Keratinocyte (primary cell): ENCODE measurements around the gene EPM2AIP1. TPM values are rescaled to one million over a fixed set of nuclear protein-coding genes. Genes with fewer than 3 reads are reported as not detected.

ENCODE experiments used
- DNase-seq: peaks from one replicate; pipeline ENCODE4 v3.0.0-alpha.2; 2011; ENCODE audit warnings: low read depth, missing footprints, low spot score
- FAIRE-seq: peaks from 2 replicates; lab custom pipeline; 2011; peaks lifted over from hg19 to GRCh38; lab: Jason Lieb, UNC
- H2AFZ ChIP-seq: 2 replicates; pipeline ENCODE4 v1.6.0; 2012; ENCODE audit warnings: low read length, control low read depth, inconsistent platforms; ENCODE audit not compliant: control insufficient read depth
- H3K27ac ChIP-seq: 2 replicates; pipeline ENCODE4 v1.5.1; 2011; ENCODE audit warnings: low read length; ENCODE audit not compliant: control insufficient read depth, insufficient read depth
- H3K27me3 ChIP-seq: 3 replicates; pipeline ENCODE4 v1.6.0; 2011; ENCODE audit warnings: low read length; ENCODE audit not compliant: control insufficient read depth, insufficient read depth; ENCODE audit errors: extremely low read depth
- H3K36me3 ChIP-seq, 2 experiments: 2 replicates in 1 of 2; 3 replicates in 1 of 2; pipeline ENCODE4 v1.5.1; 2011; ENCODE audit warnings: low read length in 2 of 2, mild to moderate bottlenecking in 1 of 2; ENCODE audit not compliant: control insufficient read depth in 2 of 2, insufficient read depth in 2 of 2; ENCODE audit errors: extremely low read depth in 1 of 2
- H3K4me1 ChIP-seq: 3 replicates; pipeline ENCODE4 v1.5.1; 2011; ENCODE audit warnings: low read length; ENCODE audit not compliant: control insufficient read depth, insufficient read depth; ENCODE audit errors: extremely low read depth
- H3K4me2 ChIP-seq: 3 replicates; pipeline ENCODE4 v1.6.0; 2011; ENCODE audit warnings: low read depth, low read length; ENCODE audit not compliant: control insufficient read depth, insufficient read depth; ENCODE audit errors: extremely low read depth
- H3K4me3 ChIP-seq, 3 experiments: fragments of 200-600 bp in 1 of 3; sonication (generic) in 1 of 3; 2 replicates in 2 of 3; 3 replicates in 1 of 3; pipeline ENCODE4 v1.5.1; 2011 to 2016; ENCODE audit warnings: low read length in 3 of 3, mild to moderate bottlenecking in 3 of 3, control low read depth in 2 of 3, inconsistent platforms in 1 of 3, low read depth in 1 of 3, mixed read lengths in 1 of 3, mixed run types in 1 of 3, moderate library complexity in 1 of 3; ENCODE audit not compliant: control insufficient read depth in 2 of 3, insufficient read depth in 2 of 3; ENCODE audit errors: extremely low read depth in 1 of 3
- H3K79me2 ChIP-seq: 2 replicates; pipeline ENCODE4 v1.6.0; 2012; ENCODE audit warnings: low read length; ENCODE audit not compliant: control insufficient read depth, insufficient read depth
- H3K9ac ChIP-seq: 3 replicates; pipeline ENCODE4 v1.6.0; 2011; ENCODE audit warnings: low read length; ENCODE audit not compliant: control insufficient read depth, insufficient read depth; ENCODE audit errors: extremely low read depth
- H3K9me1 ChIP-seq: 3 replicates; pipeline ENCODE4 v1.6.0; 2011; ENCODE audit warnings: low read length; ENCODE audit not compliant: control insufficient read depth, insufficient read depth; ENCODE audit errors: extremely low read depth
- H3K9me3 ChIP-seq: 2 replicates; pipeline ENCODE4 v1.5.1; 2012; ENCODE audit warnings: low read depth, low read length; ENCODE audit not compliant: control insufficient read depth
- H4K20me1 ChIP-seq: 3 replicates; pipeline ENCODE4 v1.6.0; 2011; ENCODE audit warnings: low read length; ENCODE audit not compliant: control insufficient read depth, insufficient read depth; ENCODE audit errors: extremely low read depth
- EZH2 ChIP-seq: IDR thresholded peaks from one replicate; pipeline ENCODE4 v1.6.1; 2012; ENCODE audit warnings: inconsistent platforms, mild to moderate bottlenecking, low read length, moderate library complexity
- dilution Hi-C: fragments of 300-500 bp; cut with MboI; formaldehyde crosslinking; loops from one replicate; pipeline ENCODE4 v1.7.0; 2020; ENCODE audit warnings: low sequenced_read_pairs; ENCODE audit not compliant: extremely low pct_ligation_motif_present
- polyA plus RNA-seq, 5 experiments: library from polyadenylated mRNA; depleted of rRNA in 3 of 5; stranded (reverse) in 3 of 5; stranded (forward) in 1 of 5; unstranded in 1 of 5; fragments of >200 nt; gene quantifications; 1 replicate in 1 of 5; 2 replicates in 3 of 5; 3 replicates in 1 of 5; pipeline versions ENCODE4 v1.2.1 to v1.2.3, GENCODE V29; 2011 to 2012; ENCODE audit warnings: missing spikeins in 2 of 5, low read depth in 1 of 5, low replicate concordance in 1 of 5
- TF ChIP-seq, protein P1 (sequence below), 3 experiments: IDR thresholded peaks in 1 of 3; conservative IDR thresholded peaks in 1 of 3; optimal IDR thresholded peaks in 1 of 3; 2 replicates in 2 of 3; 3 replicates in 1 of 3; pipeline versions ENCODE3 to v1.5.1; 2011; ENCODE audit warnings: low read length in 3 of 3, mild to moderate bottlenecking in 3 of 3, moderate library complexity in 2 of 3, control low read depth in 1 of 3, inconsistent platforms in 1 of 3; ENCODE audit not compliant: insufficient read depth in 2 of 3; ENCODE audit errors: extremely low read depth in 1 of 3

EPM2AIP1 gene
- polyA plus RNA-seq, 1 donor (not counting 4 experiments of a cell fraction or from before 2014, with no cell fraction given) = 5.5 TPM

GRCh38 chr3:37017683-37018082 lies 24.8 kb upstream of the EPM2AIP1 start:
- Histone ChIP-seq H3K36me3 (peaks cover 22 to 24% of the 10 kb centered on the region in 2 experiments), H3K9me3 (no peaks in the 10 kb centered on the region), H3K9me1 (no peaks in the 10 kb centered on the region), H3K27me3 (no peaks in the 10 kb centered on the region), H4K20me1 (no peaks in the 10 kb centered on the region), H3K9ac (no peak overlapping the region), H3K27ac (no peak overlapping the region), H3K79me2 (no peaks in the 10 kb centered on the region), H3K4me2 (no peak overlapping the region), H2AFZ (no peak overlapping the region), H3K4me1 (no peaks in the 10 kb centered on the region), H3K4me3 (no peak overlapping the region)
- dilution Hi-C loops = no loop called here
- FAIRE-seq (no peak), DNase-seq (no peak)
- TF ChIP-seq, protein P1, sequence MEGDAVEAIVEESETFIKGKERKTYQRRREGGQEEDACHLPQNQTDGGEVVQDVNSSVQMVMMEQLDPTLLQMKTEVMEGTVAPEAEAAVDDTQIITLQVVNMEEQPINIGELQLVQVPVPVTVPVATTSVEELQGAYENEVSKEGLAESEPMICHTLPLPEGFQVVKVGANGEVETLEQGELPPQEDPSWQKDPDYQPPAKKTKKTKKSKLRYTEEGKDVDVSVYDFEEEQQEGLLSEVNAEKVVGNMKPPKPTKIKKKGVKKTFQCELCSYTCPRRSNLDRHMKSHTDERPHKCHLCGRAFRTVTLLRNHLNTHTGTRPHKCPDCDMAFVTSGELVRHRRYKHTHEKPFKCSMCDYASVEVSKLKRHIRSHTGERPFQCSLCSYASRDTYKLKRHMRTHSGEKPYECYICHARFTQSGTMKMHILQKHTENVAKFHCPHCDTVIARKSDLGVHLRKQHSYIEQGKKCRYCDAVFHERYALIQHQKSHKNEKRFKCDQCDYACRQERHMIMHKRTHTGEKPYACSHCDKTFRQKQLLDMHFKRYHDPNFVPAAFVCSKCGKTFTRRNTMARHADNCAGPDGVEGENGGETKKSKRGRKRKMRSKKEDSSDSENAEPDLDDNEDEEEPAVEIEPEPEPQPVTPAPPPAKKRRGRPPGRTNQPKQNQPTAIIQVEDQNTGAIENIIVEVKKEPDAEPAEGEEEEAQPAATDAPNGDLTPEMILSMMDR (optimal IDR thresholded peaks at IDR 0.05 in 1 of 3, IDR thresholded peaks at IDR 0.05 in 1 of 3, conservative IDR thresholded peaks at IDR 0.05 in 1 of 3; ENCODE audit: extremely low read depth in 1 of 3, insufficient read depth in 2 of 3, low read length in 3 of 3) = no peak
- no peak for TF ChIP-seq EZH2

DNA sequence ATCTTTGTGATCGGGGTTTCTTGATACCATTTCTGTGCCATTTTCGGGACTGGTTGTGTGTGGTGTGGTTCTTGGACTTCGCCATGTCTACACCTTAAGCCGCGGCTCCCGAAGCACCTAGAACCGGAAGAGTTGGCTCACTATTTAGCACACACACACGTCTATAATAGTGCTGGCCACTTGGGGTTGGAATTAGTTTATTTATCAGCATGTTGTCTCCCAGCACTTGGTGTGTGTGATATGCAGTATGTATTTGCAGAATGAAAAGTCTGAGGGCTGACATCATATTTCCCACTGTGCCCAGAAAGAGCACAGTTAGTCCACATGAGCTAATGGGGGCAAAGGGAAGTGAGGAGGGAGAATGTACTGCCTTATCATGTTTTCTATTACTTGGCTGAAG lies 24.0 kb upstream of the EPM2AIP1 start:
- dilution Hi-C loops = no loop called here
- H3K9me3 ChIP-seq = no peaks in the 10 kb centered on the region
- TF ChIP-seq, protein P1 (optimal IDR thresholded peaks at IDR 0.05 in 1 of 3, IDR thresholded peaks at IDR 0.05 in 1 of 3, conservative IDR thresholded peaks at IDR 0.05 in 1 of 3; ENCODE audit: extremely low read depth in 1 of 3, insufficient read depth in 2 of 3, low read length in 3 of 3) = no peak
- no peak for TF ChIP-seq EZH2
- H3K4me2 ChIP-seq = no peak overlapping the region
- no peaks in the 10 kb centered on the region for H3K4me1 ChIP-seq
- H3K9me1 ChIP-seq = no peaks in the 10 kb centered on the region
- H3K9ac ChIP-seq = no peak overlapping the region
- H2AFZ ChIP-seq = no peak overlapping the region
- no peak for DNase-seq
- H3K27me3 ChIP-seq = no peaks in the 10 kb centered on the region
- FAIRE-seq = no peak
- no peak overlapping the region for H3K27ac ChIP-seq
- H3K79me2 ChIP-seq = no peaks in the 10 kb centered on the region
- no peaks in the 10 kb centered on the region for H4K20me1 ChIP-seq
- no peak overlapping the region for H3K4me3 ChIP-seq
- H3K36me3 ChIP-seq = peaks cover 18 to 19% of the 10 kb centered on the region in 2 experiments
